ENCODE results near the gene INSRR.
A peak's percentile ranks its signal among the peaks of the same experiment; 100 is the strongest.

Gene INSRR

DNA sequence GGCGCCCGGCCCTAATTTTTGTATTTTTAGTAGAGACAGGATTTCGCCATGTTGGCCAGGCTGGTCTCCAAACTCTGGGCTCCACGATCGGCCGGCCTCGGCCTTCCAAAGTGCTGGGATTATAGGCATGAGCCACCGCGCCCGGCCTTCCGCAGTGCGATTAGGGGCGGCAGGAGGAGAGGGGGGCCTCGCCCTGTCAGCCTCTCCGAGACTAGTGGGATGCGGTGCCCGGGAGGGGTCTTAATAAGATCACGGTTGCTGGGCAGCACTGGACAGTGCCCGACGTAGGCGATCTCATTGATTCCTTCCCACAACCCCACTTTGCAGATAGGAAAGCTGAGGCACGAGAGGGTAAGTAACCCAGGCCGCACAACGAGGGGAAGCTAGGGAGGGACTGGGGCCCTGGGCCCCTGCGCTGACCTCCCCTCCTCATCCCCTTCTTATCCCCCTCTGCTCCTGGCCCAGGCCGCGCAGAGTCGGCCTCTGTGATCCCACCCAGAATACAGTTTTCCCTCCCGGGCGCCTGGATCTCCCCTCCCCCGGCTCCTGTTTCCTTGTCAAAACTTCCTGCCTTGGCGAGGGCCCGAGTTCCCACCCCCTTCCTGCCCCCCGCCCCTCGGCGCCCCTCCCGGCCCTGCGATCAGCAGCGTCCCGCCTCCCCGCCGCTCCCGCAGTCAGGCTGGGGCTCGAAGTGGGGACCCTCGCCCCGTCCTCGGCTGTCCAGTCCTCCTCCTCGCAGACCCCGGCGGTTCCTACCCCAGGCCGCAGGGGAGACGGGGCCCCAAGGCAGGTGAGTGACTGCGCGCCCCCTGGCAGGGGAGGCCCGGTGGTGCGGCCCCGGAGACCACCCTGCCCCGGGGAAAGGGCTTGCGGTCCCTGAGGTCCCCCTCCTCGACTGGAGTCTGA lies 34.4 kb upstream of the INSRR start, which contains the start of gene PEAR1:
TSS of gene PEAR1 (plus strand) at position 671 of the 906 bp plus-strand sequence. CDS start 10,209 bp downstream, outside the sequence.
- DNase-seq: no peak

GRCh38 chr1:156892190-156893047 lies 33.5 kb upstream of the INSRR start:
- DNase-seq: peak; percentile 57

DNA sequence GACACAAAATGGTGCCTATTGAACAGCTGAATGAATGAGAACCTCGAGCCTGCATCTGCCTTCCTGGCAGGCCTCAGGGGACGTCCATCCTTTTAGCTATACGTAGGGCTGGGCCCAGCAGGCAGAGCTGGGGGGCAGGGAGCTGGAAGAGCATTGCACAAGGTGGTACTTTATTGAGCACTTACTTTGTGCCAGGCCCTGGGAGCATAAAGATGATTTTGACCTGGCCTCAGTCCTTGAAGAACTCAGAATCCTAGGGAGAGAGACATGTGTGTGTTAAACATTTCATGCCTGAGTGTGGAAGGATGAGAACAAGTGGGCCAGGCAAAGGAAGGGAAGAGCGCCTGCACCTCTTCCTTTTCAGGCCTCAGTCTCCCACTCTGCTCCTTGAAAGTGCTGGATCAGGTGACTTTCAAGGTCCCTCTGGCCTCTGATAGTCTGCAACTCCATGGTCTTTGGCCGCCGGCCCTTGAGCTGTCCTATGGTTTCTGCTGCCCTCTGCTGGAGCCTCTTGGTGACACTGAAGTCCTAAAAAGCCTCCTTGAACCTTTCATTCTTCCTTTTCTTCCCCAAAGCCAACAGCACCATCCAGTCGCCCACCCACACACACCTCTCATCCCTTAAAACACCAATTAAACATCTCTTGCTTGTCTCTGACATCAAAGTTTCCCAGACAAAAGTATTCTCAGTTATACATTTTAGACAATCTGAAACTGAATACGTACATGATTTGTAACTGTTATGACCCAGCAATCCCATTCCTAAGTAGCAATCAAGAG lies 31.1 kb upstream of the INSRR start:
- DNase-seq: no peak

DNA sequence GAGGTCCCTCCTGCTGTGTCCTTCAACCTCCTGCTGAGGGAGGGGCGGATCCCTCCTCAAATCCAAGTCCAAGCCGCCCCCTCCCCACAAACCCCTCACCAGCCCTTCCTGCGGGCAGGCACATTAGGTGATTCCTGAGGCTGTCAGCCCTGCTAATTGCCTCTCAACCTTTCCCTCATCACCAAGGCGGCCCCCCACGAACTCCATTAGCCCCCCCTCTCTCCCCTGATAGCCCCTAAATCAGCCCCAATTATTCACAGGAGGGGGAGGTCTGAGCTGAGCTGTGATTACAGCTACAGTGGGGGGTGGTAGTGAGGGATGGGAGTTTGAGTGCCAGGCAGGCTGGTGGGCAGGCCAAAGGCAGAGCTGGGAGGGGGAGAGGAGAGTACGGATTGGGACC lies 28.8 kb upstream of the INSRR start:
- DNase-seq: no peak

- DNase-seq: no peak
These were observed 28.4 kb upstream of the INSRR start for GRCh38 chr1:156887317-156887716.

DNA sequence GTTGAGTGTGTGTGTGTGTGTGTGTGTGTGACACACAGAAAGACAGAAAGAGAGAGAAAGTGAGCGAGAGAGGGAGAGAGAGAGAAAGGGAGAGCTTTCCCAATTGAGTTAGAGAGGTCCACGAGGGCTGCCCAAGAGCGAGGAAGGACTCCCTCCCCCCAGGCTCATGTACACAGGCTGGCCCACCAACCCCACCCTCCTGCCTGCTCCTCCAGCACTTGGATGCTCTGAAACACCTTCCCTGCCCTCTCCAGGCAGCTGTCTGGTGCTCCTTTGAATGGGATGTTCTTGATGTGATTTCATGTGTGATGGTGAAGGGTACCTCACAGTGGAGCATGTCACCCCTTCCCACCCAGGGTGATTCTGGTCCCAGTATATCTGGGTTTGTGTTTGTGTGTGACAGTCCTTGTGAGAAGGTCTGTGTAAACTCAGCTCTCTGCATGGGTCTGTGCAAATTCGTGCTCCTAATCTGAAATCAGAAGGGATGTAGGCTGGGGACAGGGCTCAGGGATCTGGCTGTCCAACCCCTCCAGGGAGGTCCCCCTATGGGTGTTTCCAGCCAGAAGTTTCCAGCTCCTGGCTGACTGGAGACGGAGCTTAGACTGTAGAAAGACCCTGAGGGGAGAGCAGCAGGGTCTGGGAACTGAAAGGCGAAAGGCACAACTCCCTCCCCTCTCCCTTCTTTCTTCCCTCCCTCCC lies 27.8 kb upstream of the INSRR start:
- DNase-seq: no peak

DNA sequence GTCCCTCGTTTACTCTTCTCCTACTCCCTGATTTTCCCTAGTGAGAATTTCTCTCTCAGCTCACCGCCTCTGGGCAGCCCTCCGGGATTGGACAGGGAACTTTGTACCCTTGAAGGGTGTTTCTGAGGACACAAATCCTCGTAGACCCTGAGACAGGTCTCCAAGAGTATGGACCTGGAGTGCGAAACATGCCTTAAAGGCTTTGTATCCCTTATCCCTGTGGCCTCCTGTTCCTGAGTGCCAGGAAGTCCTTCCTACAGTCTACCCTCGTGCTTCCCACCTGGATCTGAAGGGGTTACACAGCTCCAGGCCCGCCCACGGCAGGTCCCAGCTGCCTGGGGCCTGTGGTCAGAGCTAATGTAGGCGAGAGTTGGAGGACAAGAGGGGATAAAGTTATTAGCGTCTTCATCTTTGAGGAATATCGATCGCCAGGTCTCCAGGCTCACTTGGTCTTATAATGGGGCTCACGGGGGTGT lies 27.0 kb upstream of the INSRR start:
- DNase-seq: no peak

GRCh38 chr1:156885314-156885713 lies 26.4 kb upstream of the INSRR start:
- DNase-seq: no peak

DNA sequence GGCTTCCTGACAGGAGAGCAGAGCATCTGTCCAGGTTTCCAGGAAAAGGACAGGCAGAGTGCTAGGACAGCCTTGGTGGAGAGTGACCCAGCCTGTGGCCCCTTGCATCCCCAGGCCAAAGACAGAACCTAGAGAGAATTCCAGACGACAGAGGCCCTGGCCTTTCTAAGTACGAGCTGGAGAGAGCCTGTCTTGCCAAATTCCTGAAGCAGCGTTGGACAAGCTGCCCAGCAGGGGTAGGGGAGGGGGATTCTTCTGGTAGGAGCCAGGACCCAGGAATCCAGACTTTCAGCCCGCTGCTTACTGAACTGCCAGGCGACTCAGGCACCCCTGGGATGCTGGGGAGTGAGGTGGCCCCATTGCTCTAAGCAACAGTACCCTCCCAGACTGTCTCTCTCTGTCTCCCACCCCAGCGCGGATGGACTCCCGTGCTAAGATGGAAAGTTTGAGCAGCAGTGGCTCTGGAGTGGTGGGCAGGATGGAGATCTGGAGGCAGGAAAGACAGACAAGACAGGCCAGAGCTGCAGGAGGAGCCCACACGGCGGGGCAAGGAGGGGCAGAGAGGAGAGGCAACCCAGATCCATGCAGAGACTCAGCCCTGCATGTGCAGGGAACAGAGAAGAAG lies 25.8 kb upstream of the INSRR start:
- DNase-seq: no peak

- no peak for DNase-seq
These were observed 25.0 kb upstream of the INSRR start for GRCh38 chr1:156883919-156884318.

- no peak for DNase-seq
These were observed 23.6 kb upstream of the INSRR start for GRCh38 chr1:156882543-156882942.

GRCh38 chr1:156881663-156882062 lies 22.7 kb upstream of the INSRR start:
- DNase-seq: no peak

DNA sequence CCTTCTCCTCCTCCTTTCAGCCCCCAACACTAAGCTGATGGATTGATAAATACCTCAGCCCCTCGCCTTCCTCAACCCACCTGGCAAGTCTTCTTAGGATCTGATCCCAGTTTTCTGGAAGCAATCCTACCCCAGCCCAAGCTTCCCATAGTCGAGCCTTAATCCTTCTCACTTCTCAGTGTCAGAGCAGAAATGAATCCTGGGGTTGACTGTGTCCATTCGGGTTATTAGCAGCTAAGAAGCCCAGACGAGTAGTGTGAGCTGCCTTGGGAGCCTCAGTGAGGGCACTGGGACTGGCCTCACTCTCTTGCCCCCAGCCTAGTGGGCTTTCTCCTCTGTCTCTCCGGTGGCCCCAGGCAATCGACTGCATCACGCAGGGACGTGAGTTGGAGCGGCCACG lies 22.2 kb upstream of the INSRR start:
- DNase-seq: no peak

DNA sequence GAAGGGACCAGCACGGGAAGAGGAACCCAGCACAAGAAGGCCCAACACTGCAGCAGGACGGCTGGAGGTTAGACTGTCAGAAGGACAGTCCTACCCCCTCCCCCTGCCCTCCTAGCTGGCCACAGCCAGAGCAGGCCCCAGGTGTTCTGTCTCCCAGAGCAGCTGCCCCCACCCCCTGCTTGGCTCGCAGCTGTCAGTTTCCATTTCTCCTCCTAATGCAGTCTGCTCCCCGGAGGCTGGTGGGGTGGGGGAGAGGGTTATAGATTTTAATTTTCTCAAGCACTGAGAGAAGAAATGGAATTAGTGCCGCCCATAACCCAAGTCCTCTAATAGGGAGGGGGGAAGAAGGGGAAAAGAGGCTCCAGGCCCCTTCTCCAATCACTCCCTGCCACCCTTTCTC lies 21.6 kb upstream of the INSRR start:
- no peak for DNase-seq

DNA sequence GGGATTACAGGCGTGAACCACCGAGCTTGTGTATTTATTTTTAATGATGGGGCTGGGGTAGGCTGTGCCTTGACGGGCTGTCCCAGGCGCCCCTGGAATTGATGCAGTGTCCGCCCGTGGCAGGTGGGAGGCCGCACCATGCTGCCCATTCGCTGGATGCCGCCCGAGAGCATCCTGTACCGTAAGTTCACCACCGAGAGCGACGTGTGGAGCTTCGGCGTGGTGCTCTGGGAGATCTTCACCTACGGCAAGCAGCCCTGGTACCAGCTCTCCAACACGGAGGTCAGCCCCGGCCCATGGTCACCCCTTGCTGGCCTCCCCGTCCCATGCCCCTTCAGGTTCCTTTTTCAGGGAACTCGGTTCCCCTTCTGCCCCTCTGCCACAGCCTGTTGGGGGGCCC lies 21.0 kb upstream of the INSRR start:
- no peak for DNase-seq

GRCh38 chr1:156877433-156878170 lies 18.7 kb upstream of the INSRR start:
- no peak for DNase-seq

DNA sequence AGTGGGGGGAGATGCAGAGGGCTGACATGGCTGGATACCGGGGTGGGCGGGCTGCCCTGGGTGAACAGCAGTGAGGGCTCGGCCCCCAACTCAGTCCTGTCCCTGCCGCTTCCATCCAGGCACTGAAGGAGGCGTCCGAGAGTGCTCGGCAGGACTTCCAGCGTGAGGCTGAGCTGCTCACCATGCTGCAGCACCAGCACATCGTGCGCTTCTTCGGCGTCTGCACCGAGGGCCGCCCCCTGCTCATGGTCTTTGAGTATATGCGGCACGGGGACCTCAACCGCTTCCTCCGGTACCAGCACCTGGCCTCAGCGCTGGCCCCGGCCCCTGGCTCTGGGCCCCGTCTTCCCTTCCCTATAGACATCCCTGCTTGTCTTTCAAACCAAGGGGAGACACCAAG lies 17.4 kb upstream of the INSRR start:
- DNase-seq: no peak

- DNase-seq: no peak
These were observed 16.4 kb upstream of the INSRR start for GRCh38 chr1:156875341-156875615.

DNA sequence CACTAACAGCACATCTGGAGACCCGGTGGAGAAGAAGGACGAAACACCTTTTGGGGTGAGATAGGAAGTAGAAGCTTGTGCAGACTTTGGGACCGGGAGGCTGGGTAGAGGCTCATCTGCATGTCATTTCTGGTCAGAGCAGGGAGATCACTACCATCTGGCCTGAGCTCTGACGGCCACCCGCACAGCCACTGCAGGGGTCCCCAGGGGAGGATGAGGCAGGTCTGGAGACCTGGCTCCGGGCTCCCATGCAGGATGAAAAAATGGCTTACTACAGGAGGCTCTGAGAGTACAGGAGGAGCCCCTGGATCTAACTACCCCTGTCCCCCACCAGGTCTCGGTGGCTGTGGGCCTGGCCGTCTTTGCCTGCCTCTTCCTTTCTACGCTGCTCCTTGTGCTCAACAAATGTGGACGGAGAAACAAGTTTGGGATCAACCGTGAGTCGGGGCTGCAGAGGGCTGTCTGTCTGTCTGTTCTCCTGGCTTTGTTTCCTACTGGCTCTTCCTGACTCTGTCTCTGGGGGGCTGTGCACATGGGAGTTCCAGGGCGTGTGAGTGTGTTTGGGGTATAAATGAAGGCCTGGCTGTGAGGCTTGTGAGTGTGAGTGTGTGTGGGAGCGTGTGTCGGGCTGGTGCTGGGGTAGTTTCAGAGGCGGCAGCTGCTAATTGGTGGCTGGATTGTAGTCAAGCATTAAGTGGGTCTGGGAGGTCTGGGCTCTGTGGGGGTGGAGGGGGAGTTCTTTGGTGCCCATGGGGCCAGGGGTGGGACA lies 15.8 kb upstream of the INSRR start:
- no peak for DNase-seq

DNA sequence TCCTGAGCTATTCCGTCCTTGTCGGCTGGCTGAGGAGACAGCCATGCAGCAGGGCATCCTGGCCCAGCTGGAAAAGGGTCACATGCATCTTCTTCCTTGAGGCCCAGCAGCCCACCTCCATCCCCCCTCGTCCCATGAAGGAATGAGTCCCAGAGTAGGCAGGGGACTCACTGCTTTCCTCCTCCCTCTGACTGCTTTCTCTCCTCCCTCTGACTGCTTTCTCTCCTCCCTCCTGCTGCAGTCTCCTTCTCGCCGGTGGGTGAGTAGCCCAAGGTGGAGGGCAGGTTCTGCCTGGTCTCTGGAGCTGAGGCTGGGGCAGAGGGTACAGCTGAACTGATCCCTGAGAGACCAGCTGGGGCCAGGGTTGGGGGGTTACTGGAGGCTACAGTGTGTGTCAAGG lies 15.2 kb upstream of the INSRR start:
- no peak for DNase-seq

DNA sequence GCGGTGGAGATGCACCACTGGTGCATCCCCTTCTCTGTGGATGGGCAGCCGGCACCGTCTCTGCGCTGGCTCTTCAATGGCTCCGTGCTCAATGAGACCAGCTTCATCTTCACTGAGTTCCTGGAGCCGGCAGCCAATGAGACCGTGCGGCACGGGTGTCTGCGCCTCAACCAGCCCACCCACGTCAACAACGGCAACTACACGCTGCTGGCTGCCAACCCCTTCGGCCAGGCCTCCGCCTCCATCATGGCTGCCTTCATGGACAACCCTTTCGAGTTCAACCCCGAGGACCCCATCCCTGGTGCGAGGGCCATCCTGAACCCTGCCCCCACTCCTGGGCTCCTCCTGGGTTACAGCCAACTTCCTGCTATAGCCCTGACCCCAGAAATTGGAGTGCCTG lies 14.7 kb upstream of the INSRR start:
- DNase-seq: no peak
